ENCODE measurements around the gene LAMB4.

The LAMB4 gene

GRCh38 chr7:108165723-108166122 lies 35.6 kb upstream of the LAMB4 start:
- no peak for DNase-seq (ENCODE audit: low read depth)
- no peak for TF ChIP-seq CTCF (conservative IDR thresholded peaks at IDR 0.05; ENCODE audit: low read length)

GRCh38 chr7:108164946-108165345 lies 34.8 kb upstream of the LAMB4 start:
- H3K4me3 ChIP-seq (ENCODE audit: low read length) = no peak overlapping the region
- no peak for TF ChIP-seq CTCF (conservative IDR thresholded peaks at IDR 0.05; ENCODE audit: low read length)
- no peak for DNase-seq (ENCODE audit: low read depth)

More at GRCh38 chr7:108165723-108166122, 35.6 kb upstream of the LAMB4 start:
- H3K4me3 ChIP-seq (ENCODE audit: low read length) = no peak overlapping the region

GRCh38 chr7:108164342-108164741 lies 34.2 kb upstream of the LAMB4 start:
- DNase-seq (ENCODE audit: low read depth) = no peak
- no peak overlapping the region for H3K4me3 ChIP-seq (ENCODE audit: low read length)
- TF ChIP-seq CTCF (conservative IDR thresholded peaks at IDR 0.05; ENCODE audit: low read length) = no peak

GRCh38 chr7:108158776-108159175 lies 28.6 kb upstream of the LAMB4 start:
- DNase-seq (ENCODE audit: low read depth) = no peak
- H3K4me3 ChIP-seq (ENCODE audit: low read length) = no peak overlapping the region
- TF ChIP-seq CTCF (conservative IDR thresholded peaks at IDR 0.05; ENCODE audit: low read length) = no peak

GRCh38 chr7:108157606-108158335 lies 27.6 kb upstream of the LAMB4 start:
- no peak overlapping the region for H3K4me3 ChIP-seq (ENCODE audit: low read length)
- no peak for DNase-seq (ENCODE audit: low read depth)
- no peak for TF ChIP-seq CTCF (conservative IDR thresholded peaks at IDR 0.05; ENCODE audit: low read length)

GRCh38 chr7:108156897-108157605 lies 26.9 kb upstream of the LAMB4 start:
- no peak overlapping the region for H3K4me3 ChIP-seq (ENCODE audit: low read length)
- no peak for TF ChIP-seq CTCF (conservative IDR thresholded peaks at IDR 0.05; ENCODE audit: low read length)
- no peak for DNase-seq (ENCODE audit: low read depth)

- no peak for DNase-seq (ENCODE audit: low read depth)
- no peak for TF ChIP-seq CTCF (conservative IDR thresholded peaks at IDR 0.05; ENCODE audit: low read length)
- no peak overlapping the region for H3K4me3 ChIP-seq (ENCODE audit: low read length)
Measured at GRCh38 chr7:108152198-108152597, 22.0 kb upstream of the LAMB4 start.
